Muscle of arm (tissue), 12 donors: Measurements from ENCODE around the gene PRR12. TPM values are rescaled to one million over a fixed set of nuclear protein-coding genes. Genes with fewer than 3 reads are reported as not detected.

Experiments used
- DNase-seq: peaks from one replicate; pipeline ENCODE4 v3.0.0-alpha.2; 2013
- polyA plus RNA-seq, 12 donors: library from polyadenylated mRNA; unstranded; fragments of 120-200 nt; gene quantifications; one replicate each; pipeline ENCODE4 v1.2.1, GENCODE V29; 2013; ENCODE audit not compliant: insufficient read length in 12 of 12

The PRR12 gene
- polyA plus RNA-seq, 12 donors, result 11.6 to 25.6 (median 14.3) TPM; not detected in 1

- peak; percentile 99 for DNase-seq
These were observed 50.9 kb downstream of the PRR12 start, which contains the start of gene SCAF1 for GRCh38 chr19:49641688-49642491. TSS of gene SCAF1 (plus strand) at chr19:49642209. CDS start at chr19:49645027, 2,818 bp downstream.

- no peak for DNase-seq
These were observed 51.6 kb downstream of the PRR12 start for GRCh38 chr19:49642492-49643035.

GRCh38 chr19:49643466-49643865 lies 52.5 kb downstream of the PRR12 start:
- DNase-seq, result no peak

- DNase-seq, result no peak
These were observed 54.6 kb downstream of the PRR12 start for GRCh38 chr19:49645592-49645991.

- DNase-seq, result no peak
These were observed 55.0 kb downstream of the PRR12 start for GRCh38 chr19:49645995-49646394.

GRCh38 chr19:49646586-49646985 lies 55.6 kb downstream of the PRR12 start:
- no peak for DNase-seq

GRCh38 chr19:49651029-49651819 lies 60.2 kb downstream of the PRR12 start:
- DNase-seq, result no peak

- DNase-seq, result no peak
These were observed 61.0 kb downstream of the PRR12 start for GRCh38 chr19:49651820-49652550.

- DNase-seq, result no peak
These were observed 61.8 kb downstream of the PRR12 start for GRCh38 chr19:49652551-49653465.

GRCh38 chr19:49653466-49653806 lies 62.5 kb downstream of the PRR12 start:
- no peak for DNase-seq

- DNase-seq, result no peak
These were observed 63.6 kb downstream of the PRR12 start for GRCh38 chr19:49654581-49654980.

GRCh38 chr19:49655570-49656455 lies 64.8 kb downstream of the PRR12 start:
- no peak for DNase-seq

GRCh38 chr19:49656456-49657109 lies 65.6 kb downstream of the PRR12 start:
- DNase-seq, result no peak

GRCh38 chr19:49657493-49658138 lies 66.6 kb downstream of the PRR12 start:
- no peak for DNase-seq

- no peak for DNase-seq
These were observed 67.1 kb downstream of the PRR12 start for GRCh38 chr19:49658139-49658517.

- no peak for DNase-seq
These were observed 67.8 kb downstream of the PRR12 start for GRCh38 chr19:49658566-49659442.

- no peak for DNase-seq
These were observed 69.5 kb downstream of the PRR12 start for GRCh38 chr19:49660338-49660961.
